ENCODE results near the gene KRTCAP2.
"Not testable (repeated sequence)": the region's sequence is repeated elsewhere in the genome, so short reads cannot be mapped to it uniquely, and the experiment has no call there.

The KRTCAP2 gene

DNA sequence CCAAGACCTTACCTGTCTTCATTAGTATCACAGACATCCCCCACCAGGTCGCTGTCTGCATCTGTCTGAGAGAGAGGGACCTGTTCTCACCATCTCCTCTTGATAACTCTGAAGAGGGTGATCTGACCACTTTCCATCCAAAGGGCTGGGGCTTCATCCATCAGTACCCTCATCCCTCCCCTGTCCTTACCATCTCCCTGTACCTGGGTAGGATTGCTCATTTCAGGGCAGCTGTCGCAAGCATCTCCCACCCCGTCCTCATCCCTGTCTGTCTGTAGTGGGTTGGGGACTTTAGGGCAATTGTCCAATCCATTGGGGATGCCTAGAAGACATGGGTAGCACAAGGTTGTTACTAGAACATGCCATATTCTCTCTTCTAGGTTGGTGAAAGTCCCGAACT, 26.7 kb upstream of the KRTCAP2 start:
- no peak for DNase-seq (ENCODE audit: low read depth)

DNA sequence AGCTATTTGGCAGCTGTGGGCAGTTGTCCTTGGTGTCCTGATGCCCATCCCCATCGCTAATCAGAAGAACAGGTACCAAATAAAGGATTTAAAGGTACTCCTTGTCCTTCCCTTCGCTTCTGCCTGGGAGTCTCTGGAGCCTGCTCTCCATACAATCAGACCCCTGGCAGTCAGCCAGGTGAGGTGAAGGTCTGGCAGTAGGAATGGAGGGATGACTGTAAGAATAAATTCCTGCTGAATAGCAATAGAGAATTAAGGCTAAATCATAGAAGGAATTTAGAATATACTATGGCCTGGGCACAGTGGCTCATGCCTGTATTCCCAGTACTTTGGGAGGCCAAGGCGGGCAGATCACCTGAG, 25.4 kb upstream of the KRTCAP2 start:
- no peak for DNase-seq (ENCODE audit: low read depth)

DNA sequence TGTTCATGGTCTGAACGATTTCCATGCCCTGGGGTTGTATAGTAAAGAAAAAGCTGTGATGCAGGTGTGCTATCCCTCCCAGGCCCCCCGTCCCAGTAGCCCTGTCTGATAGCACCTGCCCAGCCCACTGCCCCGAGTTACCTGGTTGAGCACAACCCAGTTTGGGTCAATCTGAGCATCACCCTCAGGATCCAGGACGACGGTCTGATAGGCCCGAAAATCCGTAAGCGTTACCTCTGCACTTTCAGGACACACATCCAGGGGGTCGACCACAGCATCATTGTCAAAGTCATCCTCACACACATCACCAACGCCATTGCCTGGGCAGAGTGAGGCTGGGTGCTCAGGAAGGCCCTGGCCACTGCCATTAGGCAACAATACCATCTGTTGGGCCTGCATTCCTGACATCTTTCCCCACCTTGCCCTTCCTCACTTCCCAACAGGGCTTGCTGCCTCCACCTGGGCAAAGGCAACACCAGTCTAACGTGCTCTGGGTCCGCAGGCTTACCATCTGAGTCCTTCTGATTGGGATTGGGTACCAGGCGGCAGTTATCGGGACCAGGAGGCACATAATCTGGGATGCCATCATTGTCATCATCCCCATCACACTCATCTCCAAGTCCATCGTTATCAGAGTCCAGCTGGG, 24.9 kb upstream of the KRTCAP2 start:
- DNase-seq (ENCODE audit: low read depth), result no peak

DNA sequence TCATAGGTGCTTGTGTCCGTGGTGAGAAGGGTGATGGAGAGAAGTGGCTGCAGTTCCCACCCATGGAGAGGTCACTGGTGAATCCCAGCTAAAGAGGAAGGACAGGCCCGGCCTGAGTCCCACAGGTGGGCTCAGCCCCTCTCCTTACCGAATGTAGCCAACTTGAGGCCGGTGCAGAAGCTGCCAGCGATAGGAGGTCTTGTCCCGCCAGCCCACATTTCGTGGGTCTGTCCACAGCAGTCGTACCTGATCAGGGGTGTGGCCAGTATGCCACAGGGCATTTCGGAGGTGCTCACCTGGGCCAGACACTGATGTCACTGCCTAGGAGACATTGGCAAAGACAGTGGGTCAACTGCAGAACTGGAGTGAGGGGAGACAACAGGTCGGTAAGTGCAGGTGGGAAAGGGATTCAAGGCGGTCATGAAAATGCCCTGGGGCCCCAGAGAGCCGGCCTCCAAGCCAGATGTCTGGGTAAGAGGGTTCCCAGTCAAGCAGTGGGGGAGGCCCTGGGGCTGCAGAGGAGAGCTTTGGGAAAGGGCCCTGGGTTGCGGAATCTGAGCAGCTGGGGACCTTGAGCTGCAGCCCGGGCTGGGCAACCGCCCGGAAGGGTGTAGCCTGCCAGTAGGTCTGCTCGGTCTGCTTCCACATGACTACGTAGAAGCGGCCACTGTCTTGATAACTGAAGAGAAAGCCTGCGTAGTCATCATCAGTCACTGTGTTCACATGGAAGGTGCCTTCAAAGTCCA, 24.0 kb upstream of the KRTCAP2 start:
- DNase-seq (ENCODE audit: low read depth), result no peak

DNA sequence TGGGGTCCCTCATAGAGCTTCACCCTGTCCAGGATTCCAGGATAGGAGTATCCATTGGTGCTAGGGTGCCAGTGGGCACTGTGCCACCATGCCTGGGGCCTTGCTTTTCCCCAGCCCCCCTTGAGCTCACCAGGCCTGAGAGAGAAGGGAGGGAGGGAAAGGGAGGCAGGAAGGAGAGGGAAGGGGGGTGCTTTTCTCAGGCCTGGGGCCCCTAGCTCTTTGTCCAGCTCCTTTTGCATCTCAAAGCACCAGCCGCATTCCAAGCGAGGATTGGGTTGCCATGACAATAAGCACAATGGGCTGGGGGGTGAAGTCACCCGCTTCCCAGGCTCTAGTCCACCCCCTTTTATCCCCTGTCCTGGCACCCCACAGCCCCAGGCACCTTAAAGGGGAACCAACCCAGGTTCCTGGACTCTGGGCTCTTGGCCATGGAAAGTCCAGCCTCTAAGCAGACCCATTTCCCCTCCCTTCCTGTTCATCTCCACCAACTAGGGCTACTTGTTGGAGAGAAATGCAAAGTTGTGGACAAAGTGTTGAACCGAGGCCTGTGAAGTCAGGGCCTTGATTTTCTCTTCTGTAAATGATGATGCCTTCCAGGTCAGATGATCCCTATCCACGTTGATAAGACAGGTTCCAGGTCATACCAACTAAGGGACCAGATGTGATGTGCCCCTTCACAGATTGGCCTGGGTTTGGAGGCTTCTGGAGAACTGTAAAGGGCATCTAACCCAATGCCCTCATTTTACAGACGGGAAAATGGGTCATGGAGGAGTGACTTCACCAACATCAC, 23.2 kb upstream of the KRTCAP2 start:
- no peak for DNase-seq (ENCODE audit: low read depth)

DNA sequence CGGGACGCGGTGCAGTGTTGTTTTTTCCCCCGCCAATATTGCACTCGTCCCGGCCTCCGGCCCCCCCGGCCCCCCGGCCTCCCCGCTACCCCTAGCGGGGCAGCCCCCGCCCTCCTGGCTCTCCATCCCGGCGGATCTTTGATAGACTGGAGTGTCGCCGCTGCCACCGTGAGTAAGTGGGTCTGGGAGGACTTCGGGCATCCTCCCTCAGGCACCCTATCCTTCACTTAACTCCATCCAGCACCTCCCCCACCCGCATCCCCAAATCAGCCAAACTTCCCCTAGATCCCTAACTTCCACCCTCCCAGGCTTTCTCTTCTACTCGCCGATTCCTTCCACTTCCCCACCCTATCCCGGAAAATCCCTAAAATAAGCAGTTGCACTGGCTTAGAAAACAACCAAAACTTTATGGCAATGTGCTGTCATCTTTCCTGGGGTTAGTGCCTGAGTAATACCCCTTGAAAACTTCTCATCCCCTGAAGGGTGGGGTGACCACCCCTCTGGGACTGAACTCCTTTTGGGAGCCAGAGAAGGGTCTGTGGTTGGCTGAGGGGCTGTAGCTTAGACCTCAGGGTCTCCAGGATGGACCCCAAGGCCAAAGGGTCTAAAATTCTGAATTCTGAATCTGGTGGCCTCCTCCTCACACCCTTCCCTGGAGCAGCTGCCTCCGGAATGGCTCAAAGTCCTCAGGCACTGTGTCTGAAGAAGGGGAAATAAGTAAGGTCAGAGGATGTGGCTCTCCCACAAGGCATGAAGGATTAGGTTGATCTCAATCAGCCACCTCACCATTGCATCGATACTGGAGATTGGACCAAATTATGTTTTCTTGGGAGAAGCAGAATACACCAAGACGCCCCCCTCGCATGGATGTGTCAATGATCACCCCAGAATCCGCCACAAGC, 22.3 kb upstream of the KRTCAP2 start:
- no peak for DNase-seq (ENCODE audit: low read depth)

DNA sequence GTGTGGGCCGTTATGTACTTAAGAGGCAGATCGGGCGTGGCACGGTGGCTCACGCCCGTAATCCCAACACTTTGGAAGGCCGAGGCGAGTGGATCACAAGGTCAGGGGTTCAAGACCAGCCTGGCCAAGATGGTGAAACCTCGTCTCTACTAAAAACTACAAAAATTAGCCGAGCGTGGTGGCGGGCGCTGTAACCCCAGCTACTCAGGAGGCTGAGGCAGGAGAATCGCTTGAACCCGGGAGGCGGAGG, 20.8 kb upstream of the KRTCAP2 start:
- DNase-seq (ENCODE audit: low read depth), result not testable (repeated sequence)

DNA sequence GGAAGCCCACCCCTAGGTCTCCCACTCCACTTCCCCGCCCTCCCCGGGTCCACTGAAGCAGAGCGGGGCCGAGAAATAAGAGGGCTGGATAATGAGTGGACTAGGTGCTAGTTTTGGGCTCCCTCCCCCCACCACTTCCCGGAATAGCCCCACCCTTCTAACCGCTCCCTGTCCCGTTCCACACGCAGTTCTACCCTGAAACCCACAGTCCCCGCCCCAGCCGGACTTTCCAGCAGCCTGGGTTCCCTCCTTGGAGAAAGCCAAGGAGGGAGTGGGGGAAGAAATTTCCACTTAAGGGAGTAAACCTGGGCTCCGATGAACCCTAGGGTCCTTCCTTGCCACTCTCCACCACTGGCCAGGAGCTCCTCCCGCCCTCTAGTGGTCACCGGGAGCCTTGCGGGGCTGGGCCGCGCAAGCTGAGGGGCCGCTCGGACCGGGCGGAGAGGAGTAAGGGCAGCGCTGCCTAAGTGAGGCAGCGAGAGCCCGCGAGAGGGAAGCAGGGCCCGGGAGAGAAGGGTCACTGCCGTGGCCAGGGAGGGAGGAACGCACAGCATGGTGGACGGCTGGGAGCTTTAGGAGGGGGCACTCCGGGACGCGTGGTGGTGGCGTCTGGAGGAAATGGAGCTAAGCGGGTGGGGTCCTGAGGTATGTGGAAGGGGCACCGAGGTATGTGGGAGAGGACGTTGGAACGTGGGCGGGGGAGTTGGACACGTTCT, 20.3 kb upstream of the KRTCAP2 start:
- DNase-seq (ENCODE audit: low read depth), result peak; percentile 89

DNA sequence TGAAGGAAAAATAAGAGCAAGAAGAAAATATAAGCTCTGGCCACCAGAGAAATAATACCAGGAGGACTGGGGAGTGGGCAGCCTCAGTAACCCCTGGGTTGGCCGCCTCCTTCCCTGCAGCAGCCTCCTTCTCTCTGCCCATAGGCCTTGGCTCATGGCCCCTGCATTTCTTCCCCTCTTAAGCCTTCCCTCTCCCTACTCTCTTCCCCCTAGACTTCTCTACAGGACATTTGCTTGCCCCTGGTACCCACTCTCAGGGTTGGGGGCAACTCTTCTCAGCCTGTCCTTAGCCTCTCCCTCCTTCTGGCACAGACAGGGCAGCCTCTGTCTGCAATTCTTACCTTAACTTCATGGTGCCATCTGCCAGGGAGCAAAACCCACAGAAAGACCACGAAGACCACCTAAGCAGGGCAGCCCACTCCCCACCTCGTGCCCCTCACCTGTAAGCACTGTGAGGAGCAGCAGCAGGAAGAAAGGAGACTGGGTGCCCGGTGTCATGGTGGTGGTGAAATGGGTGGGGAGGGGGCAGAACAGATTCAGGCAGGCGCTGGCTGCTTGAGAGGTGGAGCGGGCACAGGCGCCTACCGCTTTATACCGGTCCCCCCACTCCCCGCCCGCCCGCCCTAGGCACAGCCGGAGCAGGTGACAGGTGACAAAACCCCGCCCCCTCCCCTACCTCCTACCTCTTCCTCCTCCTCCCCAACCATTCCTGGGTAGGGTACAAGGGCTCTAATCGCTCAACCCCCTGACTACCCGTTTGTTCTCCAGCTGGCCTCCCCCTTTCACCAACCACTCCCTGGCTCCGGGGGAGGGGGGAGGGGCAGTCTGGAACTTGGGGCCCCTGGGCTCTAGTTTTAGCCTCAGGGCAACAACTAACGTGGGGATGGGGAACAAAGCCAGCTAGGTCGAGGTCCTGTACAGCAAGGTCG, 19.5 kb upstream of the KRTCAP2 start:
- DNase-seq (ENCODE audit: low read depth), result no peak

DNA sequence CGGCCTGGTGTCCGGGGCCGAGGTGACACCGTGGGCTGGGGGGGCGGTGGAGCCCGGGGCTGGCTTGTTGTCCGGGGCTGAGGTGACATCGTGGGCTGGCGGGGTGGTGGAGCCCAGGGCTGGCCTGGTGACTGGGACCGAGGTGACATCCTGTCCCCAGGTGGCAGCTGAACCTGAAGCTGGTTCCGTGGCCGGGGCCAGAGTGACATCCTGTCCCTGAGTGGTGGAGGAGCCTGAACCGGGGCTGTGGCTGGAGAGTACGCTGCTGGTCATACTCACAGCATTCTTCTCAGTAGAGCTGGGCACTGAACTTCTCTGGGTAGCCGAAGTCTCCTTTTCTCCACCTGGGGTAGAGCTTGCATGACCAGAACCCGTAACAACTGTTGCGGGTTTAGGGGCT, 18.8 kb upstream of the KRTCAP2 start:
- no peak for DNase-seq (ENCODE audit: low read depth)

DNA sequence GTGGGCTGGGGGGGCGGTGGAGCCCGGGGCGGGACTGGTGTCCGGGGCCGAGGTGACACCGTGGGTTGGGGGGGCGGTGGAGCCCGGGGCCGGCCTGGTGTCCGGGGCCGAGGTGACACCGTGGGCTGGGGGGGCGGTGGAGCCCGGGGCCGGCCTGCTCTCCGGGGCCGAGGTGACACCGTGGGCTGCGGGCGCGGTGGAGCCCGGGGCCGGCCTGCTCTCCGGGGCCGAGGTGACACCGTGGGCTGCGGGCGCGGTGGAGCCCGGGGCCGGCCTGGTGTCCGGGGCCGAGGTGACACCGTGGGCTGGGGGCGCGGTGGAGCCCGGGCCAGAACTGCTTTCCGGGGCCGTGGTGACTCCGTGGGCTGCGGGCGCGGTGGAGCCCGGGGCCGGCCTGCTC, 16.8 kb upstream of the KRTCAP2 start:
- DNase-seq (ENCODE audit: low read depth), result not testable (repeated sequence)

DNA sequence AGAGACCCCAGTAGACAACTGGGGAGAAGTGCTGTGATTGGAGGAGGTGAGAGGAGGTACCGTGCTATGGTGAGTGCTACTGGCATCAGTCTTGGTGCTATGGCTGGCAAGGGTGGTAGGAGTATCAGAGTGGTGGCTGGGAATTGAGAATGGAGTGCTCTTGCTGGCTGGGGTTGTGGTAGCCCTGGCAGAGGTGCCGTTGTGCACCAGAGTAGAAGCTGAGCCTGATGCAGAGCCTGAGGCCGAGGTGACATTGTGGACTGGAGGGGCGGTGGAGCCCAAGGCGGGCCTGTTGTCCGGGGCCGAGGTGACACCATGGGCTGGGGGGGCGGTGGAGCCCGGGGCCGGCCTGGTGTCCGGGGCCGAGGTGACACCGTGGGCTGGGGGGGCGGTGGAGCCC, 15.2 kb upstream of the KRTCAP2 start:
- no peak for DNase-seq (ENCODE audit: low read depth)

DNA sequence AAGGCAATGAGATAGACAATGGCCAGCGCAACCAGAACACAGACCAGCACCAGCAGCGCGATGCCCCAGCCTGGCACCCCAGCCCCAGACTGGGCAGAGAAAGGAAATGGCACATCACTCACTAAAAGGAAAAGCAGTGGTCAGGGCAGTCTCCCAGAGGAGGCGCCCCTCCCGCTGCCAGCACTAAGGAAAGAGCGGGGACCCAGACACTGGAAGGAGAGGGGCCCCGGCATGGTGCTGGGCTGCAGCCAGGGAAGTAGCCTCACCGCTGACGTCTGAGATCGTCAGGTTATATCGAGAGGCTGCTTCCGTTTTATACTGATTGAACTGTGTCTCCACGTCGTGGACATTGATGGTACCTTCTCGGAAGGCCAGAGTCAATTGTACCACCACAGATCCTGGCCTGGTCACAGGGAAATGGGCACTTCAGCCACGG, 14.4 kb upstream of the KRTCAP2 start:
- no peak for DNase-seq (ENCODE audit: low read depth)

DNA sequence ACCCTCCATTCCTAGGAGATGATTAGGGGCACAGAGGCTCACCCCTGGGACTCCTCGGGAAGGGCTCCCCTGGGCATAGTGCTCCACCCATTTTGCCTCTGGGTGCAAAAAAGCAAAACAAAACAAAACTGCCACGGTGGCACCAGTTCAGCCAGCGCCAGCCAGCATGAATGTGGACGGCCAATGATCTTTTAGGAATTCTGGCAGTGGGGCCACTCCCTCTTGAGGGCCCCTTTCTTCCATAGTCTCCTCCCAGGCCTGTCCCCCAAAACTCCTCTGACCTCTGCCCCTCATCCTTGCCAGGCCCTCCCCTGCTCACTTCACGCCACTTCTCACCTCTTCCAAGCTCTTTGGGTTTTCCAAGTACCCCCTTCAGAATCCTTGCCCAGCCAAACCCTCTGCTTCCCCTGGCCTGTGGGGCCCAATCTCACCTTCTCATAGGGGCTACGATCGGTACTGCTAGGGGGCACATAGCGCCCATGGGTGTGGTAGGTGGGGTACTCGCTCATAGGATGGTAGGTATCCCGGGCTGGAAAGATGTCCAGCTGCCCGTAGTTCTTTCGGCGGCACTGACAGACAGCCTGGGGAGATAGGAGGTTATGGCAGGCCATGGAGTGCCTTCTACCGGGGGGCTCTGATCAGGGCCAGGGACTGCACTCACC, 13.8 kb upstream of the KRTCAP2 start:
- DNase-seq (ENCODE audit: low read depth), result no peak

DNA sequence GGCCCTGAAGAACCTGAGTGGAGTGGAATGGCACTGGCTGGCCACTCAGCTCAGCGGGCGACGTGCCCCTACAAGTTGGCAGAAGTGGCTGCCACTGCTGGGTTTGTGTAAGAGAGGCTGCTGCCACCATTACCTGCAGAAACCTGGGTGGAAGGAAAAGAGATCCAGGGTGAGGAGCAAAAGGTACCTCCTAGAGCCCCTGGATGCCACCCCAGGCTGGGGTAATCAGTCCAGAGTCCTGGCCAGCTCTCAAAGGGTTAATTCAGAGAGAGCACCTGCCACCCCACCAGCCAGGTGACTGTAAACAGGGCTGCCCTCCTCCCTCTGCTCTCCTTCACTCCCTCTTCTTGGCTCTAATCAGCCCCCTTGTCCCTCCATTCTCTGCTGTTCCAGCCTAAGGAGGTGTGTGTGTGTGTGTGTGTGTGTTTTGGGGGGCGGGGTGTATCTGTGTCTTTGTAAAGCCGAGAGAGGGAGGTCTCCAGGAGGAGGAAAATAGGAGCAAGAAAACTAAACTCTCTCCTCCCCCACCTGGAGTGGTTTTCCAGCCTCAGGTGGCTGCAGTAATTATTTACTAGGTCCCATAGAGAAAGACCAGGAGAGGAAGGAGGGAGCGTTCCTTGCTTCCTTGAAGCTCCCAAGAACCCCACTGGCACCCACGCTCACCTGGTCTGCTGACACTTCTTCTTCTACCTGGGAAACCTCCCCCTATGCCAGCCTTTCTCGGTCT, 13.1 kb upstream of the KRTCAP2 start:
- DNase-seq (ENCODE audit: low read depth), result no peak

DNA sequence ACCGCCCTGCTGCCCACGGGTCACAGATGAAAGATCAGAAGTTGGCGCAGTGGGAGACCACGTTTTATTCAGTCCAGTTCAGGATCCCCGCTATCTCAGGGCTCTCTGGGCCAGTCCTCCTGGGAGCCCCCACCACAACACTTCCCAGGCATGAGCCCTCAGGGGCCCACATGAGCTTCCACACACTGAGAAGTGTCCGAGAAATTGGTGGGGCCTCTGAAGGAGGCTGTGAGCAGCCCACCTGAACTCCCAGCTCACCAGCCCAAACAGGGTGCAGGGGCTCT, 12.6 kb upstream of the KRTCAP2 start:
- DNase-seq (ENCODE audit: low read depth), result no peak

DNA sequence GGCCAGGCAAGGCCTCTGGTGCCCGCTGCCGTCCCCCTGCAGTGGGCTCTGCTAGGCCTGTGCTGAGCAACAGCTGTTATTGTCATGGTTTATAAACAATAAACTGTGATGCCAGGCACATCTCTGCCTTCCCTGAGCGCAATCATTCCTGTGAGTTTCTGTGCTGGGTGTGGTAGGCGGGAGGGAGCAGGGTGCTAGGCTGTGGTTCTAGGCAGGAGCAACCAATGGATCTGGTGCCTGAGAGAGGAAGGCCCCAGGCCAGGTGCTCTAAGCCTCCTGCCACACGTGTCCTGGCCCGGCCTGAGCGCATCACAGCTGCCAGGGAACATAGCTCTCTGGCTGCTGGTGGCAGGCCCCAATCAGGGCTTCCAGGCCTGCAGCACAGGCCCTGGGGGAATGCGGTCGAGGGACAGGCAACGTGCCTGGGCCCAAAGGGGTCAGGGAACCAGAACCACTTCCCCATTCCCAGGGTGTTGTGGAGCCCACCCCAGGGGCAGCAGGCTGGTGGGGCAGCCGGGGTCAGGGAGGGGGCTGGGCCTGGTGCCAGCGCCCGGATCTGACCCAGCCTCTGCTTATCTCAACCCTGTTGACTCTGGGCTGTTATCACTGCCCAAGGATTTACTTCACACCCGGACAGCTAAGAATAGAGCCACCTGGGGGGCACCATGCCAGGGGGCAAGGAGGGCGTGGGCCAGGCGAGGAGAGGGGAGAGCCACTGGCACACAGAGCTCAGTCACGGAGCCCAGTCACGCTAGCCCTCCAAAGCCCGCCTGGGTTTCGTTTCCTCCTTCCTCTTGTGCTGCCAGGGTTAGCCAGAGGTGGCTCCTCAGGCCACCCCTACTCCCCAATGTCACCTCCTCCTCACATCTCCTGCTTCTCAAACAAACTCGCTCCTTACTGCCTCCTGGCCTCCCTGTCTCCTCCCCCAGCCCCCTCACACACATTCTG, 12.0 kb upstream of the KRTCAP2 start:
- DNase-seq (ENCODE audit: low read depth), result no peak

DNA sequence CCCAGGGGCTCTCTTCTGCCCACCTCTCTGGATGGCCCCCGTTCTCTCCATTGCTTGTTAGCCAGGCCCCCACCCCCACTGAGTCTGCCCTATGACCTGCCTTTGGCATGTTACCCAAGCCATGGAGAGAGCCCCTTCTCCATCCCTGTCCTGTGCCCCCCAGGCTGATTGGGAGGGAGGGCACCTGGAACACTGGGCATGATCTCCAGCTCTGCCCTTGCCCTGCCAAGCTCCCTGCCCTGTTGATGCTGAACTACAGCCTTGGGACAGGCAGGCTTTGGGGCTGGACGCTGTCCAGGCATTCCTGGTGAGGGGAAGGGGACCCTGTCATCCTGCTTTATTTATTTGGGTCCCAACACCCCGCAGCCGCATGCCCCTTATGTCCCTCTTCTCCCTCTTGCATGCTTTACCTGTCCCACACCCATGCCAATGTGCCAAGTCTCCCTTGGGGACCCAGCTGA, 11.3 kb upstream of the KRTCAP2 start:
- DNase-seq (ENCODE audit: low read depth), result no peak
